ENCODE measurements around the gene CCDC80.

CCDC80 gene

DNA sequence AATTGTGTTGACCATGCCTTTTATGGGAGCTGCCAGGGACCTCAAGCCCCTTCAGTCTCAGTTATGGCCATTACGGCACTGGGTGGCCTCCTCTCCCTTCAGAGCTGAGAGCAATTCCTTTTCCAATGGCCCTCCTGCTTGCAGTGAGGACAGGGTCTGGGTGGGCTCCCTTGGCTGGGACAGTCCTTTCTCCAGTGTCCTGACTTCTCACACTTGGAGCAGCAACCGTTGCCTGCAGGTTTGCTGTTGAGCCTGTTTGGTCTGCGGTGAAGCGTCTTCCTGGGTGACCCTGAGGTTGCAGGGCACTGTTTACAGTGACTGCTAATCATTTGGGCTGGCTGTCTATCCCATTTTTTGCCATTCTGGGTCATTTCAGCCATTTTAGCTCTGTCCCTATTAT is 3.5 kb upstream of the CCDC80 start:
- H3K4me1 ChIP-seq (ENCODE audit: control insufficient read depth, insufficient read depth, low read length), result peaks cover 35% of the 10 kb centered on the region
- no peak overlapping the region for H3K4me3 ChIP-seq (ENCODE audit: insufficient read depth, low read depth, low read length)
- no peaks in the 10 kb centered on the region for H3K9me3 ChIP-seq (ENCODE audit: control insufficient read depth, low read length)
- no peak overlapping the region for H3K27ac ChIP-seq (ENCODE audit: insufficient read depth, low read depth, low read length, poor library complexity, severe bottlenecking)
- no peaks in the 10 kb centered on the region for H3K36me3 ChIP-seq (ENCODE audit: control insufficient read depth, insufficient read depth, low read length)
- 90 to 92% methylated on average over 4 of the region's 4 CpGs for WGBS, 2 experiments
- H3K27me3 ChIP-seq (ENCODE audit: control insufficient read depth, insufficient read depth, low read length, poor library complexity, severe bottlenecking), result no peaks in the 10 kb centered on the region

DNA sequence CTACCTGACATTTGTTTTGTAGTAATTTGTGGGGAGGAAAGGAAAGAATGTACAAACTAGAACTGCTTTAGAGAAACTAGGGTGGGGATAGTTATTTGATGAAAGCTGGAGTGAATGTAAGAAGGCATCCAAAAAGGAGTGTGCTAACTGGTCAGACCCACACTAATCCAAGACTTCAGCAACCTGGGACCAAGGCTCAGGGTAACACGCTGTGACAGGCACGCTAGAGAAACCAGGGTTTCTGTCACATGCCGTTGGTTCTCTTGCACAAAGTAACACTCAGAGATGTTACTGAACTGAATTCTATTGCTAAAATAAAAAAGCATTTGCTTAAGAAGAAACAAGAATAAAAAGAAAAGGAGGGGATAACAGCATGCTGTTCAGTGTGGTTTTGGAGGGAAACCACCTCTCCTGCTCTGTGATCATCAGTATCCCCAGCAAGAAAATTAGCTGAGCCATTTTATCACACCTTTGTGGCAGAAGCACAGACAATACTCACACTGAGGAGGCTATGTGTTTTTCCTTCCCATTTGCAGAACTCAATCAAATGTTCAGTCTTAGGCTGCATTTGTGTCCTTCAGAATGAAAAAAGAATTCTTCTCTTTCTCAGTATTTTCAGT is 2.8 kb upstream of the CCDC80 start:
- no peaks in the 10 kb centered on the region for H3K27me3 ChIP-seq (ENCODE audit: control insufficient read depth, insufficient read depth, low read length, poor library complexity, severe bottlenecking)
- no peak overlapping the region for H3K27ac ChIP-seq (ENCODE audit: insufficient read depth, low read depth, low read length, poor library complexity, severe bottlenecking)
- no peak overlapping the region for H3K4me3 ChIP-seq (ENCODE audit: insufficient read depth, low read depth, low read length)
- no peaks in the 10 kb centered on the region for H3K36me3 ChIP-seq (ENCODE audit: control insufficient read depth, insufficient read depth, low read length)
- WGBS, 2 experiments, result 66 to 83% methylated on average over 3 of the region's 3 CpGs
- no peaks in the 10 kb centered on the region for H3K9me3 ChIP-seq (ENCODE audit: control insufficient read depth, low read length)
- peaks cover 35% of the 10 kb centered on the region for H3K4me1 ChIP-seq (ENCODE audit: control insufficient read depth, insufficient read depth, low read length)

DNA sequence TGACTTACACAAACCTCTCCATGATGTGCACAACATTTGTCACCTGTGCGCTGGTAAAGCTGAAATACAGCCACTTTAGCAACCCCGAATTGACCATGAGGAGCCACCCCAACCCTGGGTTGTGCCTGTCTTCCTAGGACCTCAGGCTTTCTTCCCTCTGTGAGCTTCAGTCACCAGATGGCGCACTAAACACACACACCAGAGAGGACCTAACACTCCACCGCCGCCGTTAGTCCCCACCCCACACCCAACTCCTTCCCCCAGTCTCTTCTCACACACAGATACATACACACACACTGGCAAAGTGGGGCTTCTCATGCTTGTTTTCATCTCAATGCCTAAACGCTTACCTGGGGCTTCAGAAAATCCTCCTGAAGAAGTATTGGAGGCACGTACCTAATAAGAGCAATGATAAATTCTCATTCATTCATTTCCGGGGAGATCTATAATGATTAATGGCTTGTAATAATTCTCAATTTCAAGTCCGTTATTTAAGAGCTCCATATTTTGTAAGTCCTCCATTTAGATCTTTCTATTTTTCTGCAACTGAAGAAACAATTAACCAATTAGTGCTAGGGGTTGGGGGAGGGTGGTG is 2.1 kb upstream of the CCDC80 start:
- 15 to 27% methylated on average over 8 to 9 of the region's 10 CpGs for WGBS, 2 experiments
- Histone ChIP-seq H3K4me3 (ENCODE audit: insufficient read depth, low read depth, low read length) (no peak overlapping the region), H3K4me1 (ENCODE audit: control insufficient read depth, insufficient read depth, low read length) (peaks cover 33% of the 10 kb centered on the region), H3K27ac (ENCODE audit: insufficient read depth, low read depth, low read length, poor library complexity, severe bottlenecking) (no peak overlapping the region), H3K27me3 (ENCODE audit: control insufficient read depth, insufficient read depth, low read length, poor library complexity, severe bottlenecking) (no peaks in the 10 kb centered on the region), H3K36me3 (ENCODE audit: control insufficient read depth, insufficient read depth, low read length) (no peaks in the 10 kb centered on the region), H3K9me3 (ENCODE audit: control insufficient read depth, low read length) (no peaks in the 10 kb centered on the region)

DNA sequence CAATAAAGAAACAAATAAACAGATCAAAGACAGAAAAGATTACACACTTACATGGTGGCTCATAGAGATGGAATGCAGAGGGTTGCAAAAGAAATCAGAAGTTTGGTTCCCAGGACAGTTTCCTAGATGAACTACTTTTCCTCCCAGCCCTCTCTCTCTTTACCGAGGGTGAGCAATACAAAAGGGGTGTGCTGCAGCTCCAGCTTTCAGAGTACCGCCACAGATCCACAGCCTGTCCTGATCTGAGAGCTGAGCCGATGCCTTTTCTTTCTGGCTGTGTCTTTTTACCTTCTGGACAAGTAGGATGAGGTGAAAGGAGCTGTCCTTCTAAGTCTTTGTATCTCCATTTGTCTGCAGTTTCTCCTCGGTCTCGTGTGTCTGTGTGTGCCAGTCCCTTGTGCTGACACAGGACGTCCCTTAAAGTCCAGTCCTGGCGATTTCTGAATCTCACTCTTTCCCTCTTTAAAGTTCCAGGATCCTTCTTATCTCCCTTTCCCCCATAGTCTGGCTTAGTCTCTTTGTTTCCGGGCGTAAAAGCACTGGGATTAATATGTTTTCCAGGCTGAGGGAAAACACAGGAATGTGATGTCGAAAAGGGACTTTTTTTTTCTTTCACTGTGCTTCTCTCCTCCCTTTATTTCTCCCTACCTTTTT is 540 bp downstream of the CCDC80 start:
- Histone ChIP-seq H3K4me3 (ENCODE audit: insufficient read depth, low read depth, low read length) (no peak overlapping the region), H3K27ac (ENCODE audit: insufficient read depth, low read depth, low read length, poor library complexity, severe bottlenecking) (peak overlapping the region; percentile 90), H3K36me3 (ENCODE audit: control insufficient read depth, insufficient read depth, low read length) (no peaks in the 10 kb centered on the region), H3K27me3 (ENCODE audit: control insufficient read depth, insufficient read depth, low read length, poor library complexity, severe bottlenecking) (no peaks in the 10 kb centered on the region), H3K4me1 (ENCODE audit: control insufficient read depth, insufficient read depth, low read length) (peaks cover 25% of the 10 kb centered on the region), H3K9me3 (ENCODE audit: control insufficient read depth, low read length) (no peaks in the 10 kb centered on the region)
- 56 to 58% methylated on average over 10 of the region's 10 CpGs for WGBS, 2 experiments

DNA sequence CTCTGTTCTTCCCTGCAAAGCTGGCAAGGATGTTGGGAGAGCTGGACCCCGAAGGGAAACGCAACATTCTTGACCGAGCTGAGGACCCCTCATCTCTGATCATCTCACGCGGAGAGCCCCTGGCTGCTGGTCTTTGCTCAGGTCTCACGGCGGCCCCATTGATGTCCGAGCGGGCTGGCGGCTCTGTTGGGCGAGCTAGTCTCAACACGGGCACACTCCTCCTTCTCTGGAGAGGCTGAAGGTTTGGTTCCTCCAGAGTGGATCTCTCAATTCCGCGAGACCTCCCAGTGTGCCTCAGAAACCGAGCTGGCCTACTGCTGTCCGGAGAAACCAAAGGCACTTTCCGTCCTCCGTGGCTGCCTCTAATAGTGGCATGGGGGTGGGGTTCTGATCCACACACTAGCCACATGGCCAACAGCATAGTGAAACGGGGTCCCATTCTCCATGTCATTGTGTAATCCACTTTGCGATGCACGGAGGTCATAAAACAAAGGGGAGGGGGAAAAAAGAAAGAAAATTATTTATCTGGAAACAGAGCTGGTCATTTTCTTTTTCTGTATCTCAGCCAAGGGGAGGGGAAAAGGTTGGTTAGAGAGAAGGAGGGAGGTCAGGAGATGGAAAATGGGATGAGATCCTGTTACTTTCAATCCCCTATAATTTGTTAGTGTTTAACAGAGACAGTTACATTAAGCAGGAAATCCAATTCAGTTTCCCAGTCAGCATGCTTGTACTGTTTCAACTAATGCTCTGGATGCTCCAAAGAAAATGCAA is 1.3 kb downstream of the CCDC80 start:
- Histone ChIP-seq H3K9me3 (ENCODE audit: control insufficient read depth, low read length) (no peaks in the 10 kb centered on the region), H3K36me3 (ENCODE audit: control insufficient read depth, insufficient read depth, low read length) (no peaks in the 10 kb centered on the region), H3K4me3 (ENCODE audit: insufficient read depth, low read depth, low read length) (no peak overlapping the region), H3K4me1 (ENCODE audit: control insufficient read depth, insufficient read depth, low read length) (peaks cover 32% of the 10 kb centered on the region), H3K27ac (ENCODE audit: insufficient read depth, low read depth, low read length, poor library complexity, severe bottlenecking) (no peak overlapping the region), H3K27me3 (ENCODE audit: control insufficient read depth, insufficient read depth, low read length, poor library complexity, severe bottlenecking) (no peaks in the 10 kb centered on the region)
- WGBS, 2 experiments, result 96 to 98% methylated on average over 21 of the region's 21 CpGs

DNA sequence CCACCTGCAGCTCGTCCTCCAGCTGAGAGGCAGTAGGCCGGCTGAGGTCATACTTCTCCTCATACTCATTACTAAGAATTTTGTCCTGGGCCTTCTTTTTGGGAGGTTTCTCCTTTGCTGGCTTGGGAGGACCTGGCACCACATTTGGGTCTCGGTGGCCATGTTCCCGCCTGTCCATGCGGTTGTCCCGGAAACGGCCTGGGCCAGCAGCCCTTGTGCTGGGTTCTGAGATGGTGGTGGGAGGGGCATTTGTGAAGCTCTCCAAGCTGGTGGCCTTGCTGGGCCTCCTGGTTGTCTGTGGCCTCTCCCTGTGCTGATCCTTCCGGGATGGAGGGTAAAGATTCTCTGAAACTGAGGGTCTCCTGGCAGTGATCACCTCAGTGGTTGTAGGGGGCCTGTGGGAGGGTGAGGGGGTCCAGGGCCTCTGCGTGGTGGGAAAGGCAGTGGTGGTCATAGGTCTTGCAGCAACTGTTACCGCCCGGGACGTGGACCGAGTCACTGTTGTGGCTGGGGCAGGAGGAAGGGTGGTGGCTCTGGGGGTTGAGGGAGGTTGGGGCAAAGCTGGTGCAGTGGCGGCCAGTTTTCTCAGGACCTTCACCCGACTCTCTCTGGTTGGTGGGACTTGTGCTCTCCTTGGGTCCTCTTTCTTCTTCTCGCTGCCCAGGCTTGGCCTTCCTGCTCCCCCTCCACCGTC is 2.5 kb downstream of the CCDC80 start:
- WGBS, 2 experiments, result 94 to 96% methylated on average over 17 of the region's 17 CpGs
- H3K27me3 ChIP-seq (ENCODE audit: control insufficient read depth, insufficient read depth, low read length, poor library complexity, severe bottlenecking), result no peaks in the 10 kb centered on the region

DNA sequence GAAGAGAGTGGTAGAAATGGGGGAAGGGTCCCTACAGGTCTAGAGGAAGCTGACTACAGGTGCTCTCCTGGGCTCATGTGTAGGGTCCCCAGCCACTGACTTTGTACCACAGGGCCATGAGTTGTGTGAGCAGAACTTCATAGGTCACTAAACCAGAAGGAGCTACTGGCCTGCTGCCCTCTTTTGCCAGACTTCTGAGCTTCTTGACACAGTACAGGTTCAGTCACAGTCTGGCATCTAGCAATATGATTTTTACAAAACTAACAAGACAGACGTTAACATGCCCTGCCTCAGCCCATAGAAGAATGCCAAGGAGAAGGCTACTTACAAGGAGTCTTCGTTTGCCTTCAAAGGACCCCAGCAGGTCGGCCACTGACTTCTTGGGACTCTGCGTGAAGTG is 3.2 kb downstream of the CCDC80 start:
- Histone ChIP-seq H3K4me1 (ENCODE audit: control insufficient read depth, insufficient read depth, low read length) (peaks cover 38% of the 10 kb centered on the region), H3K36me3 (ENCODE audit: control insufficient read depth, insufficient read depth, low read length) (no peaks in the 10 kb centered on the region), H3K9me3 (ENCODE audit: control insufficient read depth, low read length) (no peaks in the 10 kb centered on the region), H3K4me3 (ENCODE audit: insufficient read depth, low read depth, low read length) (no peak overlapping the region), H3K27me3 (ENCODE audit: control insufficient read depth, insufficient read depth, low read length, poor library complexity, severe bottlenecking) (no peaks in the 10 kb centered on the region), H3K27ac (ENCODE audit: insufficient read depth, low read depth, low read length, poor library complexity, severe bottlenecking) (no peak overlapping the region)
- WGBS, 2 experiments, result 93 to 98% methylated on average over 4 of the region's 4 CpGs

More for the DNA sequence above, 2.5 kb downstream of the CCDC80 start:
- Histone ChIP-seq H3K4me1 (ENCODE audit: control insufficient read depth, insufficient read depth, low read length) (peaks cover 36% of the 10 kb centered on the region), H3K36me3 (ENCODE audit: control insufficient read depth, insufficient read depth, low read length) (no peaks in the 10 kb centered on the region), H3K9me3 (ENCODE audit: control insufficient read depth, low read length) (no peaks in the 10 kb centered on the region), H3K4me3 (ENCODE audit: insufficient read depth, low read depth, low read length) (no peak overlapping the region), H3K27ac (ENCODE audit: insufficient read depth, low read depth, low read length, poor library complexity, severe bottlenecking) (no peak overlapping the region)

DNA sequence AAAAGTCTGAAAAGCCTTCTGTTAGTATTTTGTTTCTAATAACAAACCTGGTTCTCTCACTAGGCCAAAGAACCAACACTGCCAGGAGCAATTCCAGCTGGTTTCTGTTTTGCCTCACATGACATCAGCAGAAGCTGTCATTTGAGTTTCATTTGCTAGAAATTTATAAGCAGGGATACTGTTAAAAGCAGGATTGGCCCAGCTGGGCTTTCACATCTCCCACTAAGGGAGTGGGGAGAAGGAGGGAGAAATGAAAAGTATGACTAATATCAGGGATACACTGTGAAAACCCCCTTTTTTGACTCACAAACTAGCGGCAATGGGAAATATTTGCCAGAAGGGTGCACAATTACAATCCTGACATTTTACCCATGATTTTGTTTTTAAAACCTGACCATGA is 5.3 kb downstream of the CCDC80 start:
- no peaks in the 10 kb centered on the region for H3K9me3 ChIP-seq (ENCODE audit: control insufficient read depth, low read length)
- peaks cover 32% of the 10 kb centered on the region for H3K4me1 ChIP-seq (ENCODE audit: control insufficient read depth, insufficient read depth, low read length)
- H3K4me3 ChIP-seq (ENCODE audit: insufficient read depth, low read depth, low read length), result no peak overlapping the region
- WGBS, 2 experiments, result 94 to 100% methylated on average over 1 of the region's 1 CpG
- no peak overlapping the region for H3K27ac ChIP-seq (ENCODE audit: insufficient read depth, low read depth, low read length, poor library complexity, severe bottlenecking)
- H3K36me3 ChIP-seq (ENCODE audit: control insufficient read depth, insufficient read depth, low read length), result no peaks in the 10 kb centered on the region
- H3K27me3 ChIP-seq (ENCODE audit: control insufficient read depth, insufficient read depth, low read length, poor library complexity, severe bottlenecking), result no peaks in the 10 kb centered on the region

DNA sequence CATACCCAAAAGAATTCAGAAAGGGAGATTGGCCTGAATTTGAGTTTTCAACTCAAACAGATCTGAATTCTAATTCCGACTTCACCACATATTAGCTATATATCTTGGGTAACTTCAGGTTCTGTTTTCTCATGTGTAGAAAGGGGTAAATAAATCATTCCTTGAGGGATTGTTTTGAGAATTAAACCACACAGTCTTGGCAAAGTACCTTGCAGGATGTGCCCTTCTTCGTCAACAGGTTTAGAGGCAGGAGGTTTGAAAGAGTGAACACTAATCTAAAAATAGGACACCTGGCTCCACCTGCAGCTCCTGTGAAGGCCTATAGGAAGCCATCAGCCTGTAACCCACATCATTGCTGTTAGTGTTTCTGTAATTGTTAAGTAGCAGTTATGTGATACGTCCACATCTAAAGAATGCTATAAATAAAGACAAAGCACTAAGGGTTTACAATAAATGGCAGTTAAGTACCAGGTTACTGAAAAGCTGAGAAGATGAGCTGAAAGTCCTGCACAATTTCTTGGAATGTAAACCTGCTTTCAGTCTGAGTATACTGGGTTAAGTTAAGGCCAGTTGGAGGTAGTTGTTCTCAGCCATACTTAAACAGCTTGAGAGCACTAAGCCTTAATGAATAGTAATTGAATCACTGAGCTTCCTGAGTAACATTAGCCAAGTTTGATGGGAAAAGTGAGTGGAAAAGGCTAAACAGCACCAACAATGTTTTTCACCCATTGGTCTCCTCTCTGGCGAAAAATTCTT is 6.0 kb downstream of the CCDC80 start:
- Histone ChIP-seq H3K36me3 (ENCODE audit: control insufficient read depth, insufficient read depth, low read length) (no peaks in the 10 kb centered on the region), H3K4me1 (ENCODE audit: control insufficient read depth, insufficient read depth, low read length) (peaks cover 25% of the 10 kb centered on the region), H3K4me3 (ENCODE audit: insufficient read depth, low read depth, low read length) (no peak overlapping the region), H3K27ac (ENCODE audit: insufficient read depth, low read depth, low read length, poor library complexity, severe bottlenecking) (no peak overlapping the region), H3K27me3 (ENCODE audit: control insufficient read depth, insufficient read depth, low read length, poor library complexity, severe bottlenecking) (no peaks in the 10 kb centered on the region), H3K9me3 (ENCODE audit: control insufficient read depth, low read length) (no peaks in the 10 kb centered on the region)
- WGBS, 2 experiments, result 99 to 100% methylated on average over 2 to 4 of the region's 4 CpGs

Data from ectodermal cell (in vitro differentiated cells).